IPS DF 6.9 (cell line): ENCODE data around the gene PTPRN2.

Experiments used
- DNase-seq: peaks from one replicate; pipeline ENCODE4 v3.0.0-alpha.2; 2013; ENCODE audit warnings: low read depth, low spot score
- H3K27ac ChIP-seq: one replicate; pipeline ENCODE4 v1.5.1; 2013; ENCODE audit warnings: low read length, control low read depth
- H3K27me3 ChIP-seq: 2 replicates; pipeline ENCODE4 v1.6.1; 2013; ENCODE audit warnings: mild to moderate bottlenecking, low read length; ENCODE audit not compliant: control insufficient read depth, insufficient read depth
- H3K36me3 ChIP-seq: 2 replicates; pipeline ENCODE4 v1.6.1; 2013; ENCODE audit warnings: low read length; ENCODE audit not compliant: control insufficient read depth, insufficient read depth
- H3K4me1 ChIP-seq: 2 replicates; pipeline ENCODE4 v1.6.1; 2013; ENCODE audit warnings: low read length; ENCODE audit not compliant: control insufficient read depth, insufficient read depth
- H3K4me3 ChIP-seq: 2 replicates; pipeline ENCODE4 v1.5.1; 2013; ENCODE audit warnings: mild to moderate bottlenecking, low read length
- H3K9me3 ChIP-seq: 2 replicates; pipeline ENCODE4 v1.6.1; 2013; ENCODE audit warnings: low read length, inconsistent platforms; ENCODE audit not compliant: control insufficient read depth, insufficient read depth
- WGBS: extraction: QIAGEN DNeasy Blood & Tissue Kit; methylation state at CpG from one replicate; pipeline ENCODE4 v1.1.7; 2013; ENCODE audit warnings: mixed read lengths, missing lambda C conversion rate; ENCODE audit not compliant: insufficient read length, insufficient coverage; 5-methylcytosine and 5-hydroxymethylcytosine counted together

Gene PTPRN2

DNA sequence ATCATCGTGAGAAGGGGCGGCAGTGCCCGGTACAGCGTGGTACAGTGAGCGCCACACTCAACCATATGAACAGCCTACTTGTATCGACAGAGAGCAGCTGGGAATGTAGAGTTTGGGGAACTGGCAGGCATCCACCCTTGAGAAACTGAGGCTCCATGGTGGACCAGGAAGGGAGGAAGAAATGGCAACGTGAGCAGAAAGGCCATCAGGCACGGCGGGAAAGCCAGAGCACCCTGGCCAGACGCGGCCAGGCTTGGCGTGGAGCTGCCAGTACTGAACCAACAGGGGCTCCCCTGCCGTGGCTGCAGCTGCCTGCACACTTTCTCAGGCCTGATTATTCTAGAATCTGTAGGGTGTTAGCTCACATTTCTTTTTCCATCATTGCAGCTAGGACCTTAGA is 442.3 kb downstream of the PTPRN2 start:
- Histone ChIP-seq H3K9me3 (peaks cover 29% of the 10 kb centered on the region), H3K36me3 (no peaks in the 10 kb centered on the region; the same call in 1 of the 2 replicates), H3K27me3 (no peaks in the 10 kb centered on the region), H3K4me1 (no peaks in the 10 kb centered on the region), H3K27ac (no peak overlapping the region), H3K4me3 (no peak overlapping the region)
- no peak for DNase-seq
- no CpG with 5 or more reads among the region's 13 CpGs for WGBS

DNA sequence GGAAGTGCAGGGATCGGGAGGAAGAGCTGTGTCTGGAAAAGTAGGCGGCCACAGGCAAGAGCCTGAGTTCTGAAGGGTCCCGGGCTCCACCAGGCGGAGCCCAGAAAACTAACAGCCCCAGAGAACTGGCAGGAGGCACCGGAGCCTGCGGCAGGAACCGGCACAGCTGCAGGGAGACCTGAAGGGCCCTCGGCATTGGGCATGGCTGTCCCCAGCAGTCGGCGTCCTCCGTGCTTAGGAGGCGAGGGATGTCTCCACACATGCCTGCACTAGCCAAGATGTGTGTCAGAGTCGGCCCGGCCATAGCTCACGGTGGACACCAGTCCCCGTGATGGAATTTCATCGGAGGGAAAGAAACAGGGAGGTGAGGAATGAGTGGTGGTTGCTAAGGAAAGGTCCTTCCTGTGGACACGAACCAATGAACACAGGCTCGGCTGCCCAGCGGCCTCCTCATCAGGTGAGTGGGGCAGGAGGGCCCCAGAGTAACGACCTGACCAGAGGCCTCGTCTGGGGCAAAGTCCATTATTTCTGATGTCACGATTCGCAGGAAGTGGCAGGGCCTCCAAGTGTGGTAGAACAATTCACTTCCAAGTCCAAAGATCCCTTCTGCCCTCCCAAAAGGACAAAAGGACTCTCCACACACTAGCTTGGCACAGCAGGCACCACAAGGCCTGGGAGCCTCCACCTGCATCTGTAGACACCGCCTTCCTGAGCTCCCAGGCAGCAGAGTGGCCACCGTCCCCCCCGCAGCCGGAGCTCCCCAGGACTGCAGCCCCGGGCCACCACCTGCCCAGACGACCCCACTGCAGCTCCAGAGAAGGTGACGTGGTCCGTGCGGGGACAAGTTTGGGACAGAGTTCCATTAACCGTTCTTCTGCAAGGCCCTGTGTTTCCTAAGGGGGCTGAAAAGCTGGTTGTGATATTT is 444.2 kb downstream of the PTPRN2 start:
- H3K36me3 ChIP-seq, result no peaks in the 10 kb centered on the region; the same call in 1 of the 2 replicates
- no peak overlapping the region for H3K27ac ChIP-seq
- no peak overlapping the region for H3K4me3 ChIP-seq
- no peaks in the 10 kb centered on the region for H3K4me1 ChIP-seq
- no peak for DNase-seq
- H3K9me3 ChIP-seq, result peaks cover 30% of the 10 kb centered on the region
- no CpG with 5 or more reads among the region's 34 CpGs for WGBS
- no peaks in the 10 kb centered on the region for H3K27me3 ChIP-seq

DNA sequence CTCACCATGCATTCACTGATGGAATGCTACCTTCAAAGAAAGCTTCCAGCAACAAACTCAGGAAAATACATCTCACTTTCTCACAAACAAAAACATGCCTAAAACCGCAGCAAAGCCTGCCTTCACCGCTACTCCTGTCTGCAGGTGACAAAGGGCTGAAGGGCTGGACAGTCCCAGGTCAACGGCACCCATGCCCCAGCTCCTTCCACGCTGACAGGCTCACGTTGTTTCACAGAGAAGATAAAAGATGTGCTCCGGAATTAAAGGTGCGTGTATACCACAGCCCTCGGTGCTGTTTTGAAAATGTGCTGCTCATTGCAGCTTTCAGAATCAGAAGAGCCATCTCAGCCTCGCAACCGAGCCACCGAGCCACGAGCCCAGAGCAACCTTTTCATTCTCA is 445.0 kb downstream of the PTPRN2 start:
- WGBS, result no CpG with 5 or more reads among the region's 12 CpGs
- H3K9me3 ChIP-seq, result peaks cover 37% of the 10 kb centered on the region
- H3K27ac ChIP-seq, result no peak overlapping the region
- no peaks in the 10 kb centered on the region for H3K27me3 ChIP-seq
- H3K4me1 ChIP-seq, result no peaks in the 10 kb centered on the region
- no peak for DNase-seq
- H3K36me3 ChIP-seq, result no peaks in the 10 kb centered on the region; the same call in 1 of the 2 replicates
- no peak overlapping the region for H3K4me3 ChIP-seq

DNA sequence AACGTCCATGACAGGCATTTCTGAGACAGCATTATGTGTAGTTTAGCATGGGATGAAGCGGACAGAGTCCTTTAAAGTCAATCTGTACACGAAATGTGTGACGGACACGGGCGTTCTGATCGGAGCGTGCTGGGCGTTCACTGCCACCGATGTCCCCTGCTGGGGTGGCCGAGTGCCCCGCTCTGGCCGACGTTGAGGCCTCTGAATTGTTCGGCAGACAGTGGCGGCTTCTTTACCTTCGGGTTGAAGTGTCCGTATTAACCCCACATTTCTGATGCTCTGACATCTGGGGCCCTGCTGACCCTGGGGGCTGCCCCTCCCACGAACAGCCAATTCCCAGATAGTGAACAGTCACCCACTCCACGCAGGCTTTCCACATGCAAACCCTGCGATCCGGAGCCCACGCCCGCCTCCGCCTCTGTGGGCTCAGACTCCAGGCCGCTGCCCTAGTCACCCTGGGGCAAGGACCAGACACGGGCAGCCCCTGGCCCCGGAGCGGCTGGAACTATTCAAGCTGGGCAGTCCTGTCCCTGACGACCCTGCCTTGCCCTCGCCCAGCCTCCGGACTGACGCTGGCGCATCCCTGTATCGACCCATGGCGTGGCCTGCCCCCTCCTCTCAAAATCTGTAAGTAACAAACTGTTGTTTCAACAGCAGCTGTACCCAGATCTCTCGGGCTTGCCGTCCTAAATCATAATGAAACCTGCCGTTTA is 445.7 kb downstream of the PTPRN2 start:
- Histone ChIP-seq H3K4me1 (no peaks in the 10 kb centered on the region), H3K27ac (no peak overlapping the region), H3K36me3 (no peaks in the 10 kb centered on the region; the same call in 1 of the 2 replicates), H3K9me3 (peaks cover 37% of the 10 kb centered on the region), H3K4me3 (no peak overlapping the region), H3K27me3 (no peaks in the 10 kb centered on the region)
- DNase-seq, result no peak
- whole genome bisulfite sequencing, result no CpG with 5 or more reads among the region's 39 CpGs

DNA sequence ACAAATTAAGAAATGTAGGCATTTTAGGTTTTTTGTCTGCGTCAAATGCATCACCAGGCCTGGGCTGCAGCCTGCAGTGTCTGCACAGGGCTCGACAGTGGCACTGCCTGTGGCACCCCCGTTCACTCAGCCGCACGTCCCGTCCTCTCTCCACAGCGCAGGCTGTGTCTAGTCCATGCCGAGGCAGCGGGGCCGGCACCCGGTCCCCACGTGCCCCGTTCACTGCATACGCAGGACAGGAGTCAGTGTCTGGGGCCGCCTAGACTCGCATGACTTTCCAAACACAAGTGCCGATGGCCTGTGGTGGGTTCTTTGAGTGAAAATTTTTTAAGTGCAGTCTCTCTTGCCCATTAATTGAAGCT is 446.4 kb downstream of the PTPRN2 start:
- WGBS, result no CpG with 5 or more reads among the region's 17 CpGs
- H3K27me3 ChIP-seq, result no peaks in the 10 kb centered on the region

DNA sequence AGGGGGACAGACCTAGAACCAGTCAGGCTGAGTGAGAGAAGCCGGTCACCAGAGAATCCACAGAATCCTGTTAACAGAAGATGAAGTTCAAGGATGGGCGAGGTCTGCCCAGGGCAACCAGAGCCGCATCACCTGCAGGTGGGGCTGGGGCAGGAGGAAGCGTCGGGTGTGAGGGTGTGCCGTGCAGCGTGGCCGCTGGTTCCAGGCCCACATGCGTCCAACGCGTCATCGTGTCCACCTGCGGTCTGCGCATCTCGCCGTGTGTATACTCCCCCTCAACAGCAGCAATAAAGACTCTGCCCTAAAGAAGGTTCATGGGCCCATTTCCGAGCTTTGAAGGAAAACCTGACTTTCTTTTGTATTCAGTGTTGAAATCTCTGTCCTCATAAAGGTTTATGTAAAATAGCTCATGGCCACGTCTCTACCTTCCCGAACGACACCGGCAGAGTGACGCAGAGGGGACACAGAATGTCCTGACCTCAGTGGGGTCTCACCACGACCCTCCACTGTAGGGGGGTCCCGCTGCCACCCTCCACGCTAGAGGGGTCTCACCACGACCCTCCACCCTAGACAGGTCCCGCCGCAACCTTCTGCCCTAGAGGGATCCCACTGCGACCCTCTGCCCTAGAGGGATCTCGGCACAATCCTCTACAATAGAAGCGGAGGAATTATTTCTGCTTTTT is 446.9 kb downstream of the PTPRN2 start:
- Histone ChIP-seq H3K9me3 (peaks cover 41% of the 10 kb centered on the region), H3K4me3 (no peak overlapping the region), H3K27ac (no peak overlapping the region), H3K27me3 (no peaks in the 10 kb centered on the region), H3K36me3 (no peaks in the 10 kb centered on the region; the same call in 1 of the 2 replicates), H3K4me1 (no peaks in the 10 kb centered on the region)
- DNase-seq, result no peak
- no CpG with 5 or more reads among the region's 31 CpGs for WGBS

More for the DNA sequence above, 446.4 kb downstream of the PTPRN2 start:
- no peaks in the 10 kb centered on the region for H3K4me1 ChIP-seq
- DNase-seq, result no peak
- peaks cover 39% of the 10 kb centered on the region for H3K9me3 ChIP-seq
- H3K27ac ChIP-seq, result no peak overlapping the region
- no peaks in the 10 kb centered on the region; the same call in 1 of the 2 replicates for H3K36me3 ChIP-seq
- H3K4me3 ChIP-seq, result no peak overlapping the region

DNA sequence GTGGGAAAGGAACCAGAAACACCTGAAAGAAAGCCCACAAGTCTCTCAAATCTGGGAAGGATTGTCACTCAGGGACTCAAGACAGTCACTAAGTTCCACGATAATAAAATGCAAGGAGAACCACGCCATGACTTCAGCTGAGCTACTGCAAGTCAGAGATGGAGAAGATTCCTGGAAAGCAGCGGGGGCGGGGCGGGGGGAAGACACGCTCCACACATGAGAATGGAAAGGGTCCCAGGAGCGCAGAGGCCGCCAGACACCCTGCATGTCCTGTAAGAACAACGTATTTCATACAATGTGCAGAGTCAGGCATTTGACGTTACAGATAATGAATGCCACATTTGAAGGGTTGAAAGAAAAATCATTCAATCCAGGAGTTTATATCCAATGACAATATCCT is 448.1 kb downstream of the PTPRN2 start:
- WGBS, result no CpG with 5 or more reads among the region's 10 CpGs
- Histone ChIP-seq H3K36me3 (no peaks in the 10 kb centered on the region; the same call in 1 of the 2 replicates), H3K27me3 (no peaks in the 10 kb centered on the region), H3K4me1 (no peaks in the 10 kb centered on the region), H3K9me3 (peaks cover 40% of the 10 kb centered on the region), H3K27ac (no peak overlapping the region), H3K4me3 (no peak overlapping the region)
- DNase-seq, result no peak

DNA sequence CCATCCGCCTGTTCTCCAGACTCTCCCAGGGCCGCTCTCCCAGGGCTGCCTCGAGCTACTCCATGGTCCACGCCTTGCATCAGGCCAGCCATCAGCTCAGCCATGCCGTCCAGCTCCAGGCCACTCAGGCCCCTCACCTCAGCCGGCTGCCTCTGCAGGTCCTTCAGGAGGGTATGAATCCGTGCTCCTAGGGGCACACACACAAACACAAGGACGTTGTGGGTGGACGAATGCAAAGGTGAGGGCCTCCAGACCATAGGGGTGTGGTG is 449.4 kb downstream of the PTPRN2 start:
- H3K36me3 ChIP-seq, result no peaks in the 10 kb centered on the region; the same call in 1 of the 2 replicates
- no peak overlapping the region for H3K4me3 ChIP-seq
- no peaks in the 10 kb centered on the region for H3K27me3 ChIP-seq
- no peak for DNase-seq
- H3K9me3 ChIP-seq, result peaks cover 38% of the 10 kb centered on the region
- H3K4me1 ChIP-seq, result no peaks in the 10 kb centered on the region
- H3K27ac ChIP-seq, result no peak overlapping the region
- WGBS, result no CpG with 5 or more reads among the region's 9 CpGs

DNA sequence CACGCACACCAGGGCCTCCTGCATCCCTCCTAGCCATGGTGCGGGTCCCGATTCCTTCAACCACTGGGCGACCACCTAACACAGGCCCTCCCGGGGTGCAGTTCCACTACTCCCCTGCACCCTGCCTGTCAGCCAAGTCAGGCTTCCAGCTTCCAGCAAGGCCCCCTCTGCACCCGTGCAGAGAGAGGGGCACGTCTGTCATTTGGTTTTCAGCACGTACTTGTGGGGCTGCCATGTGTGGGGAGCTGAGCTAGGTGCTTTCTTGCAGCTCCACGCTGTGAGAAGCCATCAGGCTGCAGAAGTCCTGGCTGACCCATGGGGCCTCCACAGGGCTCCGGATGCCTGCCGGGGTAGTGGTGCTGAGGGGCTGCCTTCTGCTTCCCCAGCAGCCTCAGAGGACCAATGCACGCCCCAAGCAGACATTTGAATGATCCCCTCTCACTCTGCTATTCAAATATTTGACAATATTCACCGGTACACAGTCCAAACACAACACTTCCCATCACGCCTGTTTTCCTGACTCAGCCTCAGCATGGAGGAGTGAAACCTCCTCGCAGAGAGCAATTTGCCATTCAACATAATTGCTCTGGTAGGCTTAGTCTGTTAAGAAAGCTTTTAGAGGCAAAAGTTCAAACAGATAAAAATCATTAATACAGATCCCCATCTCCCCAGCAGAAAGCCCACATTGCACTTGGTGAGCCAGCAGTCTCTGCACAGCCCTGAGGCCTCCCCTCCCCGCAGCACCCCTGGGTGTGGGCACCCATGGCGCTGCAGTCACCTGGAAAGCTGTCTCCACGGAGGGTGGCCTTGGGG is 449.9 kb downstream of the PTPRN2 start:
- no peaks in the 10 kb centered on the region; the same call in 1 of the 2 replicates for H3K36me3 ChIP-seq
- H3K4me3 ChIP-seq, result no peak overlapping the region; the same call in 1 of the 2 replicates
- no peak for DNase-seq
- no CpG with 5 or more reads among the region's 18 CpGs for WGBS
- no peak overlapping the region for H3K27ac ChIP-seq
- H3K4me1 ChIP-seq, result no peaks in the 10 kb centered on the region
- H3K9me3 ChIP-seq, result peaks cover 34% of the 10 kb centered on the region
- H3K27me3 ChIP-seq, result no peaks in the 10 kb centered on the region

DNA sequence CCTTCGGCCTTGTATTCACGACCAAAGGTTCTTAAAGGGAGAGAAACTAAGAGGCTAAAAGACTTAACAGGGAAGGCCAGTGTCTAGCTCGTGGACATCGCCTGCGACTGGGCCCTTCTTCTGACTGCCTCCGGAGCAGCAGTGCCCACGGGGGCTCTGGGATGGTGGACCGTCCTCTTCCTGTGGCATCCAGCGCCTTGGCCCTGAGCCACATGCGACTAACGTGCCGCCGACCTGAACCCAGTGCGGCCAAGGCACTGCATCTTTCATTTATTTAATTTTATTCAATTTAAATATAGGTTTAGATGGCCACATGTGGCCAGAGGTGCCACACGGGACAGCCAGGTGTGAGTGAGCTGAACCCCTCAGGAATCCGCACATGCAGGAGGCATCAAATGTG is 451.7 kb downstream of the PTPRN2 start:
- no peak for DNase-seq
- Histone ChIP-seq H3K27me3 (no peaks in the 10 kb centered on the region), H3K27ac (no peak overlapping the region), H3K9me3 (peaks cover 36% of the 10 kb centered on the region), H3K4me1 (no peaks in the 10 kb centered on the region), H3K36me3 (no peaks in the 10 kb centered on the region; the same call in 1 of the 2 replicates), H3K4me3 (no peak overlapping the region)
- no CpG with 5 or more reads among the region's 16 CpGs for WGBS
